Gastrocnemius medialis (tissue), 4 donors: ENCODE measurements around the gene VWA3B.

Experiments used
- CTCF ChIP-seq, 5 experiments: fragments of 450-650 bp in 3 of 5; fragments of 200-600 bp in 2 of 5; sonication (generic) in 2 of 5; IDR thresholded peaks in 4 of 5; conservative IDR thresholded peaks in 1 of 5; 1 replicate in 4 of 5; 2 replicates in 1 of 5; pipeline ENCODE4 v1.5.1; 2016 to 2019; ENCODE audit warnings: antibody characterized with exemption in 5 of 5, mild to moderate bottlenecking in 3 of 5, moderate library complexity in 3 of 5
- POLR2A ChIP-seq, 2 donors: fragments of 450-650 bp; IDR thresholded peaks; one replicate each; pipeline ENCODE4 v1.6.1; 2017; ENCODE audit warnings: antibody characterized with exemption in 2 of 2, mild to moderate bottlenecking in 2 of 2, moderate library complexity in 2 of 2

- TF ChIP-seq CTCF (IDR thresholded peaks at IDR 0.05 in 4 of 5, conservative IDR thresholded peaks at IDR 0.05 in 1 of 5) (no peak), POLR2A (IDR thresholded peaks at IDR 0.05) (no peak)
These were observed 273.0 kb downstream of the VWA3B start for GRCh38 chr2:98359986-98360385.
